Mucosa of rectum (tissue), 2 donors: ENCODE data around the gene LEO1.

Experiments used
- H3K27ac ChIP-seq, 2 donors: one replicate each; pipeline ENCODE4 v1.7.0; 2013; ENCODE audit warnings: inconsistent platforms in 2 of 2, low read depth in 2 of 2, low read length in 2 of 2
- H3K27me3 ChIP-seq, 2 donors: one replicate each; pipeline ENCODE4 v1.7.0; 2013; ENCODE audit warnings: low read length in 2 of 2; ENCODE audit not compliant: control insufficient read depth in 2 of 2, insufficient read depth in 2 of 2
- H3K36me3 ChIP-seq, 2 donors: one replicate each; pipeline ENCODE4 v1.7.0; 2013; ENCODE audit warnings: low read length in 2 of 2; ENCODE audit not compliant: control insufficient read depth in 2 of 2, insufficient read depth in 2 of 2
- H3K4me1 ChIP-seq, 2 donors: one replicate each; pipeline ENCODE4 v1.7.0; 2013; ENCODE audit warnings: low read length in 2 of 2, mild to moderate bottlenecking in 1 of 2; ENCODE audit not compliant: control insufficient read depth in 2 of 2, insufficient read depth in 2 of 2
- H3K4me3 ChIP-seq, 2 donors: one replicate each; pipeline ENCODE4 v1.7.0; 2013; ENCODE audit warnings: low read length in 2 of 2
- H3K9ac ChIP-seq, 2 donors: one replicate each; pipeline ENCODE4 v1.7.0; 2013; ENCODE audit warnings: low read length in 2 of 2, low read depth in 1 of 2, mild to moderate bottlenecking in 1 of 2
- H3K9me3 ChIP-seq, 2 donors: one replicate each; pipeline ENCODE4 v1.7.0; 2013; ENCODE audit warnings: low read length in 2 of 2; ENCODE audit not compliant: control insufficient read depth in 2 of 2
- donor health status: healthy.
- donor health status: Normal muscosa, but diverticular disease.

Gene LEO1

DNA sequence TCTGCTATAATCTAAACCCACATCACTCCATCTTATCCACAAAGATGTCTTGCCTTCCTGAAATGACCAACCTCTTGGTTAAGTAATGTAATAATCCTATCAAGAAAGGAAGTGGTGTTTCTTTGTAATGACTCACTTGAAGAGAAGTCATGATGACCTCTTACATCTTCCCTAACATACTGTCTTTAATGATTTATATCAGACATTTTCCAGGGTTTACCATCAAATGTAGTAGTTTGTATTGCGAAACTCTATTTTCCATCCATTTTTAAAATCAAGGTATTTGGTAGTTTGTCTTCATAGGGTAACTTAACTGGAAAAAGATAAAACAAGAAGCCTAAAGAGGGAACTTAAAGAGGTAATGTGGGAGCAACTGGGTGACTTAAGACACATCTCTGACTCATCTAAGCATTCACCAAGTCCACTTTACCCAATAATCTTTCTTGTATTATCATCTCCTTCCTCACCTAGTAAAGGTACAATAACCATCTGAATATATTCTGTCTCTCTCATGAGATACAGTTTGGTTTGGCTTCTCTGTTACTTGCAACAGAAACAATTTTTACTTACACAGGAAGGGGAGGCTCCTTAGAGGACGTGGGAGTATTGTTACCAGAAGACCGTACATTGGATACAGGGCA is 41.7 kb upstream of the LEO1 start:
- Histone ChIP-seq H3K4me1 (peaks cover 6% of the 10 kb centered on the region in 2 donors), H3K9ac (no peak overlapping the region), H3K36me3 (no peaks in the 10 kb centered on the region), H3K9me3 (no peaks in the 10 kb centered on the region), H3K27me3 (no peaks in the 10 kb centered on the region), H3K4me3 (no peak overlapping the region), H3K27ac (no peak overlapping the region)

DNA sequence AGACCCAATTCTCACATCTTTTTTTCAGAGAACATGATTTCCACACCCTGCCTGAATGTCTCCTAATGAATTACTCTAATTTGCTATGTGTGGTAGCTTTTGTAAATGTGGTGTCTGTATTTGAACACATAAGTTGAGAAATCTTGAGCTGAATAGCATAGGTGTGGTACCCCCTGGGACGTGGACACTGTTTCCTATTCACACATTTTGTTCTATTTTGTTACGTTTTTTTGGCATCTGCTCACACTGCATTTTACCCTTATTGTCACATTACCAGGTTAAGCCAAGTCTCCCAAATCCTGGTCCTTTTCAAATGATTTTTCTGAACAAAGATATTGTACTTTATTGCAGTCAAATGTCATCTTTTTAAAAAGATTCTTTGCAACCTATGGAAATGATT is 40.6 kb upstream of the LEO1 start:
- Histone ChIP-seq H3K36me3 (no peaks in the 10 kb centered on the region), H3K27me3 (no peaks in the 10 kb centered on the region), H3K9me3 (no peaks in the 10 kb centered on the region), H3K4me1 (peaks cover 6 to 10% of the 10 kb centered on the region in 2 donors), H3K9ac (no peak overlapping the region), H3K4me3 (no peak overlapping the region), H3K27ac (no peak overlapping the region)

DNA sequence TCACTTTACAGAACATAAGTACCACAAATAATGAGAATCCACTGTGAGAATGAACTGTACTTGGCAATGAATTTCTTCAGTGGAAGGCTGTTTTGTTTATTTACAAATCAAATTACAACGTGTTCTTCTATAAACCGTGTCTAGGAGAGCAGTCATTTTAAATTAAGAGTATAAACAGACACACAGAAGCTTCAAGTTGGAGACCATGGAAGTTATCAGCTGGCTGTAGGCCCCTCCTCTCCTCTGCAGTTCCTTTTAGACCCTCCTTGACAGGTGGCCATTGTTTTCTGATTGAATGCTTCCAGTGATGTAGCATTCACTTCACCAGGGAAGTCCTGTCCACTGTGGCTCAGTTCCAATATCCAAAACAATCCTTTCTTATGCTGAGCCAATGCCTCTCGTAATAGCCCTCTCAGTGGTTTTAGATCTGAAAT is 40.1 kb upstream of the LEO1 start:
- Histone ChIP-seq H3K4me1 (peaks cover 6 to 12% of the 10 kb centered on the region in 2 donors), H3K9me3 (no peaks in the 10 kb centered on the region), H3K4me3 (no peak overlapping the region), H3K9ac (no peak overlapping the region), H3K27ac (no peak overlapping the region), H3K36me3 (no peaks in the 10 kb centered on the region), H3K27me3 (no peaks in the 10 kb centered on the region)

DNA sequence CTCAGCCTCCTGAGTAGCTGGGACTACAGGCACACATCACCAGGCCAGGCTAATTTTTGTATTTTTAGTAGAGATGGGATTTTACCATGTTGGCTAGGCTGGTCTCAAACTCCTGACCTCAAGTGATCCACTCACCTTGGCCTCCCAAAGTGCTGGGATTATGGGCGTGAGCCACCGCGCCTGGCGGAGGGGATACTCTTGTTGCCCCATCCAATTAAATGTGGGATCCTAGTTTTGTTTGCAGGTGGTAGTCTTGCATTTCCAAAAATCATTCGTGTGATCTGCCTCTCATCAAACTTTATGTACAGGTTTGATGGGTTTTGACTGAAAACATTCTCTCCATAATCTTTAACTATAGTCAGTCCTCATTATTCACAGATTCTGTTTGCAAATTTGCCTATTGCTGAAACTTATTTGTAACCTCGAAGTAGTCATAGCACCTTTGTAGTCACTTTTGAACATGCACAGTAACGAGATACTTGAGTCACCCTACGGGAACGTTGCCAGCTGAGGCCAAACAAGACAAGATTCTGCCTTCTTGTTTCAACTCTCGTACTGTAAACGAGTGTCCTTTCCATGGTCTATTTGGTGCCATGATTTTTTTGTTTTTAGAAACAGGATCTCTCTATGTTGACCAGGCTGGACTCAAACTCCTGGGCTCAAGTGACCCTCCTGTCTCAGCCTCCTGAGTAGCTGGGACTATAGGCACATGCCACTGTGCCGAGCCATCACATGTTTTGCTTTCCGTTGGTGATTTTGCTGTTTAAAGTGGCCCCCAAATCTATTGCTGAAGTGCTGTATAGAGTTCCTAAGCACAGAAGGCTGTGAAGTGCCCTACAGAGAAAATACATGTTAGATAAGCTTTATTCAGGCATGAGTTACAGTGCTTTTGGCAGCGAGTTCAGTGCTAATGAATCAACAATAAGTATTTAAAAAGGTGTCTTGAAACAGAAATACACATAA is 39.3 kb upstream of the LEO1 start:
- peaks cover 6 to 12% of the 10 kb centered on the region in 2 donors for H3K4me1 ChIP-seq
- H3K27ac ChIP-seq, result no peak overlapping the region
- no peaks in the 10 kb centered on the region for H3K36me3 ChIP-seq
- no peak overlapping the region for H3K4me3 ChIP-seq
- H3K27me3 ChIP-seq, result no peaks in the 10 kb centered on the region
- H3K9me3 ChIP-seq, result no peaks in the 10 kb centered on the region
- no peak overlapping the region for H3K9ac ChIP-seq

DNA sequence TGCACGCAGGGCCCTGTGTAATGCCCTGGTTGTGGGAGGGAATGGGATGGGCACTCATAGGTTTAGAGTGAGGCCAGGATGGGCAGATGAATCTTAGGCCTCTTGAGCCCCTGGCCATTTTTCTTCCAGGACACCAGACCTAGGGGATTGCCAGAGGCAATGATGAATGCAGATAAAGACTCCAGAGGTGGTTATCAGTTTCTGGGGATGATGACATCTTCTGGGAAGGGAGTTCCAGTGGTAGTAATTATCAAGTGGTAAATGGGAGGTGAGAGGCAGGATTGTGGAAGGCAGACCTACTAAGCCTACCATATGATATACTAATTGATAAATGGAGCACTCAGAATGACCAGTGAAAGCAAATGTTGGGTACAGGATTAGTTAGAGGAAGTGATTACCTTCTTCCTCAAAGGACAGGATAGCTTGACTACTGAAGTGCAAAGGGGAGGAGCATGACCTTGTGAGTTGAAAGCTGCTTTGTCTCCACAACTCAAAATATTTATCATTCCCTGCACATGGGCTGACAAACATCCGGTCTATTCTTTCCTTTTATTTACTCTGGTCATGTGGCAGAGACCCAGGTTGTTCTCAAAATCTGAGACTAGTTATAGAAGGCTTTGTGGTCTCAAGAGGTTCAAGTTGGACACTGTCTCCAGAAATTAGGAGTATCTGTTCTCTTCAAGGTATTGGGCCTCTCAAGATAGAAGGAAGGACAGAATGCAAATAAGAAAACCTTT is 37.3 kb upstream of the LEO1 start:
- Histone ChIP-seq H3K4me3 (no peak overlapping the region), H3K9ac (no peak overlapping the region), H3K9me3 (no peaks in the 10 kb centered on the region), H3K27ac (peak overlapping the region in 1 of 2 donors; percentile 19), H3K4me1 (peaks cover 6 to 12% of the 10 kb centered on the region in 2 donors), H3K27me3 (no peaks in the 10 kb centered on the region), H3K36me3 (no peaks in the 10 kb centered on the region)

DNA sequence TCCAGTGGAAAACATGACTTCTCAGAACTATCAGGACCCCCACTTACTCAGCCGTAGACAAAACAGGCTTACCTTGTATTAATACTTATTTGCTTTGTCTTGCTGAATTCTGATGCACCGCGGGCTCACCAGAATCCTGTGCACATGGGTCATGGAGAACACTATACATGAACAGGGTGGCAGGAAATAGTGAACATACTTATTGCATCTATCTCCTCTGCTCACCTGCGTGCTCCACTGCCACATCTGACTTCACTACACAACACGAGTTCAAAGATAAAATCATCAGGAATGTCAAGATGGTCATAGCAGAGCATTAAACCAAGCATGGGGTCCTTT is 36.8 kb upstream of the LEO1 start:
- peak overlapping the region; percentile 11 to 19 for H3K27ac ChIP-seq
- H3K9me3 ChIP-seq, result no peaks in the 10 kb centered on the region
- no peaks in the 10 kb centered on the region for H3K27me3 ChIP-seq
- H3K36me3 ChIP-seq, result no peaks in the 10 kb centered on the region
- H3K4me1 ChIP-seq, result peaks cover 6 to 12% of the 10 kb centered on the region in 2 donors
- H3K9ac ChIP-seq, result no peak overlapping the region
- no peak overlapping the region for H3K4me3 ChIP-seq

DNA sequence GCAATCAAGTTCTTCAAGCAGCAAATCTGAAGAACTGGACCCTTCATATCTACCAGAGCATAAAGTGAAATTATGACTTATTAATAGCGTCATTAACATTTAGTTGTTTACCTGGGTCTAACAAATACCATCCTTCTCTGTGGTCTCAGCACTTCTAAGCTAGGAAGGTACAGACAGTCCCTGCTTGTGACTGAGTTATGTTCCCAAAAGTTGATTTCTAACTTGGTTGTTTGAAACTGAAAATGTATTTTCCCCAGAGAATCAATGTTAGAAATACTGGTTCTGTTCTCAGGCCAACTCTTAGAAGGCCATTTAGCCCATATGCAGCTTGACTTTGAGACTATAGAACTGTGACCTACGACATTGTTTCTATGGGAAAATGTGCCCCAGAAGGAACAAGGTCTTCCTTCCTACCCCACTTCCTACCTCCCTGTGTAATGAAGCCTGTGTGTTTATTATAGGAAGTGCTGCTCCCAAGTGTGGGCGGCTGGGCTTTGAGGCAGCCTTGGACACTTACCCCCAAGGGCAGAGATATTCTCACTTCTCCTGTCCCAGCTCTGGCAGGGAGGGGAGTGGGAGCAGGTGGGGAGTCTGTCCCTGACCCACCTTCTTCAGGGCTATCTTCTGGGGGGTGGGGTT is 35.2 kb upstream of the LEO1 start:
- H3K9me3 ChIP-seq, result no peaks in the 10 kb centered on the region
- no peaks in the 10 kb centered on the region for H3K36me3 ChIP-seq
- H3K4me3 ChIP-seq, result no peak overlapping the region
- H3K27ac ChIP-seq, result peak overlapping the region in 1 of 2 donors; percentile 13
- no peaks in the 10 kb centered on the region for H3K27me3 ChIP-seq
- H3K4me1 ChIP-seq, result peaks cover 6 to 12% of the 10 kb centered on the region in 2 donors
- H3K9ac ChIP-seq, result no peak overlapping the region

DNA sequence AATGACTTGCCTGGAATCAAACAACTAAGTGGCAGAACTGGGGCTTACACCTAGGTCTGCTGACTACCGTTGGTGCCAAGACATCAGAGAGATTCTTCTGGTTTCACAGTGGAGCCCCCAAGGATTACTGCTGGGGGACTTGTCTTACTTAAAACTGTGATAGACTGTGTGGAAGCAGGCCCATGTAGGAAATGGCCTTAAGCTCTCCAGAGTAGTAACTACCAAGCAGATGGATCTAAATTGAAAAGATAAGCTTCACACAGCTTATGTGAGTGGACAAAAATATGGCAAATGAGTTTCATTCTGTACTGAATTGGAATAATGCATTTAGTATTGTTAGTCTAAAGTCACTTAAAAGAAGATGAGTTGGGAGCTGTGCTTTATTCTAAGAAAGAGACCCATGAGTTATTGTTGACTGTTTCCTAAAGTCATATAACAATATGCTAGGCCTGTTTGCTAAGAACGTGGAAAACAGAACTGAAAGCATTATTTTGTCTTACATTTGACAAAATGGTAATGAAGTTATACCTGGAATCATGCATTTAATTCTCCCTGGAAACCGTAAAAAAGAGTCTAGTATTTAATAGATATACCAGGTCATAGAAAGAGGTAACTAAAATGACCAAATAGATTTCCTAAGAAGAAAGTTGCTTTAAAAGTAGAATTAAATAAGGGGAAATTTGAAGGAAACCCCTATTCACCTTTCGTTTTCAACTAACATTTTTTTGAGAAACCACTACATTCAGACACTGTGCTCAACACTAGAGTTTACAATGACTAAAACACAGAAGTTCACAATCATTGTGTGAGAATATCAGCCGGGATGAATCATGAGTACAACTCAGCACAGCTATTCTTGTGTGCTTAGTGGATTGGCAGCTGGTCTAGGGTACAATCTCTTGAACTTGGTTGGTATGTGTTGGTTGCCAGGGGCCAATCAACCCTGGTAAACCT is 34.4 kb upstream of the LEO1 start:
- no peaks in the 10 kb centered on the region for H3K27me3 ChIP-seq

DNA sequence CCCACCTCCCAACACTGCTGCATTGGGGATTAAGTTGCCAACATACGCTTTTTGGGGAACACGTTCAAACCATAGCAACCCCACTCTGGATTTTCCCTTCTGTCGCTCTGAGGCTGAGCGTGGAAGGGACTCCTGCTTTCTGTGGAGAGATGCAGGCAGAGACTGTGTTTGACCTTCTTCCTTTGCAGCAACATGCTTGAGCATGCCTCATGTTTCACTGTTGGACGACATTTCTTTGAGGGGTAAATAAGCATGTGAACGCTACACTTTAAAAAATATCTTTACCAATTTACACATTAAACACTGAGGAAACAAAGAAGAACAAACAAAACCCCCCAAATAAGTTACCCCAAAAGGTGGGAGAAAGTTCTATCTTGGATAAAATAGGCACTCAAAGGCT is 33.2 kb upstream of the LEO1 start:
- H3K27ac ChIP-seq, result no peak overlapping the region
- H3K9me3 ChIP-seq, result no peaks in the 10 kb centered on the region
- H3K9ac ChIP-seq, result no peak overlapping the region
- H3K36me3 ChIP-seq, result no peaks in the 10 kb centered on the region
- no peaks in the 10 kb centered on the region for H3K27me3 ChIP-seq
- no peak overlapping the region for H3K4me3 ChIP-seq
- peaks cover 6 to 12% of the 10 kb centered on the region in 2 donors for H3K4me1 ChIP-seq

More for the DNA sequence above, 34.4 kb upstream of the LEO1 start:
- Histone ChIP-seq H3K27ac (peak overlapping the region in 1 of 2 donors; percentile 13), H3K36me3 (no peaks in the 10 kb centered on the region), H3K4me1 (peaks cover 6 to 12% of the 10 kb centered on the region in 2 donors), H3K9me3 (no peaks in the 10 kb centered on the region), H3K4me3 (no peak overlapping the region), H3K9ac (no peak overlapping the region)
